HepG2 (cell line): ENCODE measurements around the gene TEX53.

ENCODE experiments used
- ARNT ChIP-seq: fragments of 450-650 bp; IDR thresholded peaks from 2 replicates; pipeline ENCODE4 v1.6.1; 2017
- CEBPZ ChIP-seq: IDR thresholded peaks from 2 replicates; pipeline ENCODE4 v1.6.1; 2012; ENCODE audit warnings: low read length, improper control_type of control experiment
- CTCF ChIP-seq: sonication (generic); formaldehyde crosslinking; IDR thresholded peaks from 2 replicates; pipeline ENCODE4 v1.5.0; 2020; ENCODE audit warnings: mild to moderate bottlenecking, missing genetic modification reagents, moderate library complexity
- ELF4 ChIP-seq: sonication (generic); formaldehyde crosslinking; IDR thresholded peaks from 2 replicates; pipeline ENCODE4 v1.5.0; 2020; ENCODE audit warnings: missing genetic modification reagents, mild to moderate bottlenecking, moderate library complexity, borderline replicate concordance
- ZKSCAN8 ChIP-seq: IDR thresholded peaks from 2 replicates; pipeline ENCODE4 v1.6.1; 2016; ENCODE audit warnings: borderline replicate concordance, missing genetic modification reagents, missing compliant biosample characterization
- ZNF317 ChIP-seq: sonication (generic); formaldehyde crosslinking; IDR thresholded peaks from 2 replicates; pipeline ENCODE4 v1.5.0; 2020; ENCODE audit warnings: mild to moderate bottlenecking, missing genetic modification reagents
- TF ChIP-seq, protein P1 (sequence below): IDR thresholded peaks from 2 replicates; pipeline ENCODE4 v1.6.1; 2016; ENCODE audit warnings: low read depth

DNA sequence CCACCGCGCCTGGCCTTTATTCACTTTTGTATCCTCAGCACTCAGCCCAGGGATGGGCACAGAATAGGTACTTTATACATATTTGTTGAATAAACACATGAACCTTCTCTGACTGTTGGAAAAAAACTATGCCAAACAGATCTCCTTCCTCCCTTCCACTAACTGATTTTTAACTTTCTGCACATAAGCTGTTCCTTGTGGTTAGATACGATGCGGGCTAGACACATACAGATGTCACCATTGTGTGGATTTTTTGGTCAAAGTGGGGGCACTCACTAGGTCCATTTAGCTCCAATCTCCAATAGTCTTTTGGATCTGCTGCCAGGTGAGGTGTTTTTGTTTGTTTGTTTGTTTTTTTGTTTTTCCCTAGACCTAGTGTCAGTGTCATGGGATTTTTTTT, 19.3 kb upstream of the TEX53 start:
- TF ChIP-seq CTCF (CRISPR knock-in tag) (no peak), ARNT (no peak), CEBPZ (no peak), ELF4 (CRISPR knock-in tag) (no peak), ZNF317 (CRISPR knock-in tag) (no peak), ZKSCAN8 (CRISPR knock-in tag) (no peak)
- TF ChIP-seq, protein P1, sequence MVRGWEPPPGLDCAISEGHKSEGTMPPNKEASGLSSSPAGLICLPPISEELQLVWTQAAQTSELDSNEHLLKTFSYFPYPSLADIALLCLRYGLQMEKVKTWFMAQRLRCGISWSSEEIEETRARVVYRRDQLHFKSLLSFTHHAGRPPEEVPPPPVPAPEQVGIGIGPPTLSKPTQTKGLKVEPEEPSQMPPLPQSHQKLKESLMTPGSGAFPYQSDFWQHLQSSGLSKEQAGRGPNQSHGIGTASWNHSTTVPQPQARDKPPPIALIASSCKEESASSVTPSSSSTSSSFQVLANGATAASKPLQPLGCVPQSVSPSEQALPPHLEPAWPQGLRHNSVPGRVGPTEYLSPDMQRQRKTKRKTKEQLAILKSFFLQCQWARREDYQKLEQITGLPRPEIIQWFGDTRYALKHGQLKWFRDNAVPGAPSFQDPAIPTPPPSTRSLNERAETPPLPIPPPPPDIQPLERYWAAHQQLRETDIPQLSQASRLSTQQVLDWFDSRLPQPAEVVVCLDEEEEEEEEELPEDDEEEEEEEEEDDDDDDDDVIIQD (CRISPR knock-in tag), result no peak
